Measurements from ENCODE around the gene MEX3A.
"Not testable (repeated sequence)": the region's sequence is repeated elsewhere in the genome, so short reads cannot be mapped to it uniquely, and the experiment has no call there.

Gene MEX3A, protein sequence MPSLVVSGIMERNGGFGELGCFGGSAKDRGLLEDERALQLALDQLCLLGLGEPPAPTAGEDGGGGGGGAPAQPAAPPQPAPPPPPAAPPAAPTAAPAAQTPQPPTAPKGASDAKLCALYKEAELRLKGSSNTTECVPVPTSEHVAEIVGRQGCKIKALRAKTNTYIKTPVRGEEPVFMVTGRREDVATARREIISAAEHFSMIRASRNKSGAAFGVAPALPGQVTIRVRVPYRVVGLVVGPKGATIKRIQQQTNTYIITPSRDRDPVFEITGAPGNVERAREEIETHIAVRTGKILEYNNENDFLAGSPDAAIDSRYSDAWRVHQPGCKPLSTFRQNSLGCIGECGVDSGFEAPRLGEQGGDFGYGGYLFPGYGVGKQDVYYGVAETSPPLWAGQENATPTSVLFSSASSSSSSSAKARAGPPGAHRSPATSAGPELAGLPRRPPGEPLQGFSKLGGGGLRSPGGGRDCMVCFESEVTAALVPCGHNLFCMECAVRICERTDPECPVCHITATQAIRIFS

DNA sequence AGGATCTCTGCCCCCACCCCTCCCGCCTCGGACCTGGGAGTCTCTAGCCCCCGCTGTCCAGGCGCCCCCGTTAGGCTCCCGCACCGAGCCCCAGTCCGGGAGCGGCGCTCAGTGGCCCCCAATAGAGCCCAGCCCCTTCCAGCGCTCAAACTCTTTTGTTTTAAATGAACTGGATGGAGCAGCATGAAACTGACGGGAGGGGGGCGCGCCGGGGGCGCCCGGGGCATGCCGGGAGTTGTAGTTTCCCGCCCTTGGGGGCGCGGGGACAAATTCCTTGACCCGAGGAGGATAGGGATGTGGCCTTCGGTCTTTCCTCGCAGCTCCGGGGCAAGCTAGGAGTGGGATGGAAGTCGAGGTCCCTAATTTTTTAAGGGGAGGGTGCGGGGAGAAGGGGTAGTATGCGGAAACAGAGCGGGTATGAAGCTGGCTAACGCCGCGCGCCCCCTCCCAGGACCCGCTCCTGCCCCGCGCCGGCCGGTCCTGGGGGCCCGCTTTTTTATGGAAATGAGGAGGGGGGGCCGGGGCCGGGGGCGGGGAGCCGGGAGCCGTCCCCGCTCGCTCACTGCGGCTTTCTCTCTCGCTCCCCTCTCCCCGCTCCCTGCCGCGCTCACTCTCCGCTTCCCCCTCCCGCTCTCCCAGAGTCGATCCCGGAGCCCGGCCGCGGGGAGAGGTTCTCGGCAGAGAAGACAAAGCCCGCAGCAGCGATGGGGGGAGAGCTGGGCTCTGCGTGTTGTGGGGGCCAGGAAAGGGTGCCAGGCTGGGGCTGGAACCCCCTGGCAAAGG is at the start of gene MEX3A:
TSS of gene MEX3A (minus strand) at position 157 of the 783 bp plus-strand sequence. CDS start 467 bp downstream, outside the sequence.
- peak; percentile 70 to 72 for DNase-seq

DNA sequence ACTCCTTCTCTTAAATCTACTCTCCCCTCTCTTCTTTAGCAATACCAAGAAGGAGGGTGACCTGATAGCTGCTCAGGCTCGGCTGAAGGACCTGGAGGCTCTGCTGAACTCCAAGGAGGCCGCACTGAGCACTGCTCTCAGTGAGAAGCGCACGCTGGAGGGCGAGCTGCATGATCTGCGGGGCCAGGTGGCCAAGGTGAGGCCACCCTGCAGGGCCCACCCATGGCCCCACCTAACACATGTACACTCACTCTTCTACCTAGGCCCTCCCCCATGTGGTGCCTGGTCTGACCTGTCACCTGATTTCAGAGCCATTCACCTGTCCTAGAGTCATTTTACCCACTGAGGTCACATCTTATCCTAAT is 48.3 kb upstream of the MEX3A start:
- DNase-seq, result no peak

GRCh38 chr1:156129687-156130577 is 47.7 kb upstream of the MEX3A start:
- DNase-seq, result peak; percentile 88 to 90

GRCh38 chr1:156128654-156129597 is 46.7 kb upstream of the MEX3A start:
- DNase-seq, result no peak

- no peak for DNase-seq
Observed at GRCh38 chr1:156128308-156128653, 46.0 kb upstream of the MEX3A start.

GRCh38 chr1:156126630-156127534 is 44.6 kb upstream of the MEX3A start:
- peak; percentile 82 to 84 for DNase-seq

DNA sequence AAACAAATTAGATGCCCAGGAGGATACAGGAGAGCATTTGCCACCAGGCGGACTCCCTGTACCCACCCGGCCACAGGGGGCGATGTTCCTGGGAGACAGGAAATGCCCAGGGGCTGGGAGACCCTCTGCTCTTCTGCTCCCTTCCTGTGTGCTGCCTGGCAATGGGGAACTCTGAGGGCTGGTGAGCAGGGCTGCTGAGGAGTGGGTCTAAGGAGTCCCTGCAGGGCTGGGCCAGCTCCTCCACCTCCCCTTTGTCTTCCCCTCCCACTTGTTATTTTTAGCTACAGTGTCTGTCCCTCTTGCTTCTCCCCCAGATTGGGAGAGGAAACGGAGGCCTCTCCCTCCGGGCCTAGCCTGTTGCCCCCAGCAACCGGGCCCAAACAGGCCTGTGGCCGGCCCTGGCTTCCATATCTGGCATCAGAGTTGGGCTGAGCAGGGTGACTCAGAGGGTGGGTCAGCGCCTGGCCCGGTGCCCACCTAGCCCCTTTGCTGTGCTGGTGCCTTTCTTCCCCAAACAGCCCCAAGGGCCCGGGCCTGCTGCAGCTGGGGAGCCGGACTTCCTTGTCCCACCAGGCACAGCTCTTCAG is 43.9 kb upstream of the MEX3A start:
- DNase-seq, result peak; percentile 55 to 57

DNA sequence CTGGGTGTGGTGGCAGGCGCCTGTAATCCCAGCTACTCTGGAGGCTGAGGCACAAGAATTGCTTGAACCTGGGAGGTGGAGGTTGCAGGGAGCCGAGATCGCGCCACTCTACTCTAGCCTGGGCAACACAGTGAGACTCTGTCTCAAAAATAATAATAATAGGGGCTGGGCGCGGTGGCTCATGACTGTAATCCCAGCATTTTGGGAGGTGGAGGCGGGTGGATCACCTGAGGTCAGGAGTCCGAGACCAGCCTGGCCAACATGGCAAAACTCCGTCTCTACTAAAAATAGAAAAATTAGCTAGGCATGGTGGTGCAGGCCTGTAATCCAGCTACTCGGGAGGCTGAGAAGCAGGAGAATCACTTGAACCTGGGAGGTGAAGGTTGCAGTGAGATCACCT is 43.3 kb upstream of the MEX3A start:
- not testable (repeated sequence) for DNase-seq

DNA sequence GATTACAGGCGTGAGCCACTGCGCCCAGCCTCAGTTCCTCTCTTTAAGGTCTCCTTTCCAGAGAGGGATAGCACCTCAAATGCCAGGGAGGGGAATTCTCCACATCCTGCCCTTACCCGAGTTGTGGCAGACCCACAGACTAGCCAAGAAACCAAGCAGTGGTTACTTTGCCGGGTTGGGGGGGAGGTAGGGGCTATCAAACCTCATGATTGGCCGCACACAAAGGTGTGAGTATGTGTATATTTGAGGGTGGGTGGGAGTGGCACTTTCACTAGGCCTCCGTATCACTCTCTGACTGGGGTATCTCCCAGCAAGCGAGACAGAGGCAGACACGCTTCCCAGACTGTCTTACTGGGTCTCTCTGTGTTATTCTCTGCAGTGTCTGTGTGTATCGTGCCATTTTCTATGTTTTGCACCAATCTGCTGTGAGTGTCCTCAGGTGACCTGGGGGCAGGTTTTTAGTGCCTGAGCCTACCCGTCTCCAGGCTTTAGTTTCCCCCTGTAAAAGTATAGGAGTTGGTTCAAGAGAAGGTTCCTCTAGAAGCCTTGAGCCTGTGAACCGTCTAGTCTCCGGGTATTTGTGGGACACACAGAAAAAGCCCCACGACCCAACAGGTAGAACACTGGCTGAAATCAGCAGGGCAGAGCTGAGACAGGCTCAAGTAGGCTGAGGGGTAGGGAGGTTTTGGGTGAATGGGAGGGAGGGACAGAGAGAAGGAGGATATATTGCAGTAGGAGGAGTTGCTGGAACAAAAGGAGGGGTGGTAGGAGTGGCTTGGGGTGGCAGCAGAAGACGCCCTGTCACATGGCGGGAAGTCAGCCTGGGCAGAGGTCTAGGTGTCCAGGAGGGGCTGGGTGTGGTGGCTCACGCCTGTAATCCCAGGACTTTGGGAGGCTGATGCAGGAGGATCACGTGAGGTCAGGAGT is 42.6 kb upstream of the MEX3A start:
- no peak for DNase-seq

DNA sequence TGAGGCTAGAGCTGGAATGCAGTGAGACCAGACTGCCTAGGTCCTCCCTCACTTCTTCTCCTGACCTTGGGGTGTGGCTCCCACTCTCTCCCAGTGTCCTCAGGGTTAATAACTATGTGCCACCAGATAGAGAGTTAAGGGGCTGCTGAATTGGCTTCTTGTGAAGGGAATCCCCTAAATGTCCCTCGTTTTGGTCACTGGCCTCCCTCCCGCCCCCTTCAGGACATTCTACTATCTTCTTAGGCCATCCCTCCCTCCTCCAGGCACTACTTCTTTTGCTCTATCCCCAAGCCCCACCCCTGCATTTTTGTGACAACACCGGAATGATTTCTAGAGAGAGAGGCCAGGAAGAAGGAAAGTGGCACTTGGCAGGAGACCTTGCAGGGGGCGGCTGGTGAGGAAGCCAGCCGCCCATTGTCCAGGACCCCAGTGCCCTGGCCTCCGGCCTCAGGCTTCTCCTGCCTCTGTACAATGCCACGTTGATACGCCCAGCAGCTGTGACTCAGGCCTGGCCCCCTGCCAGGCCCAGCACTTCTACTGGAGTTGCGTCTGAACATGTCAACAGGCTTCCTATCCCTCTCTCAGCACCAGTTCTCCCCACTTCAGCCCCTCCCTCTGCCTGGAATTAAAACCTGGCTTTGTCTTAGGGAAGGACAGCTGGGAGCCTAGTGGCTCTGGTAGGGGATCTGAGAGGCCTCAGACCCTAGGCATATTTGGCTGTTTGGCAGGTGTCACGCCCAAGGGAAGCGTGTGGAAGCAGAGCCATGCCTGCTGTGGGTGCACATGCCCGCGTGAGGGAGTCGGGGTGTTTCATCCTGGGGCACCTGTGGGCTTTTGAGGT is 41.3 kb upstream of the MEX3A start:
- DNase-seq, result peak; percentile 69 to 72

- DNase-seq, result no peak
Observed at GRCh38 chr1:156122519-156123355, 40.5 kb upstream of the MEX3A start.

DNA sequence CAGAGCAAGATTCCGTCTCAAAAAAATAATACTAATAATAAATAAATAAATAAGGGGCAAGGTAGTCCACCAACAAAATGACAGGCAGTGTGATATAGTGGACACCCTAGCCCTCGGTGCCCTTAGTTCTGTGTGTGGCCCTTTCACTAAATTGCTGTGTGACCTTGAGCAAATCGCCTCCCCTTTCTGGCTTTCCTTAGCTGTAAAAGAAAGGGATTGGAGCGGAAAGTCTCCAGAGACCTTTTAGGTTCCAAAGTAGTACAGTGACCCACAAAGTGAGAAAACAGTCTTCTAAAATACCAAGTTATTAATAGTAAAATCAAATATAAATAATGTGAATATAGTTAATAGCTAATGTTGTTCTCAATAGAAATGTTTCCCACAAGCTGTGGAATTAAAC is 39.8 kb upstream of the MEX3A start:
- no peak for DNase-seq

DNA sequence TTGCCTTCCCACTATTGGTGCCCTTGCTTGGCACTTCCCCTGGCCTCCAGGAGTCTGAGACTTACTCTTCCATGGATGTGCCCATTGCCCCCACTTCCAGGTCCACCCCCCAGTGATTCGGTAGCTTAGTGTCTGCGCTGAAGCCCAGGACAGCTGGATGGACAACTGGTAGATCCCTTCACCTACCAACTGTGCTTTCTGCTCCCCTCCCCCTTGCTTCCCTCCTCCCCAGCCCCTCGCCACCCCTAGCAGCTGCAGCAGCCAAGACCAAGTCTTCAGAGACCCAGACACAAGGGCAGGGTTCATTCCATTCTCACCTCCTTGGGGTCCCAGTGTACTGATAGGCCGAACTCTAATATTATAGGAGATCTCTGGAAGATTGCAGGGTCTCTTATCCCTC is 39.2 kb upstream of the MEX3A start:
- no peak for DNase-seq

- DNase-seq, result not testable (repeated sequence)
Observed at GRCh38 chr1:156121005-156121404, 38.7 kb upstream of the MEX3A start.

DNA sequence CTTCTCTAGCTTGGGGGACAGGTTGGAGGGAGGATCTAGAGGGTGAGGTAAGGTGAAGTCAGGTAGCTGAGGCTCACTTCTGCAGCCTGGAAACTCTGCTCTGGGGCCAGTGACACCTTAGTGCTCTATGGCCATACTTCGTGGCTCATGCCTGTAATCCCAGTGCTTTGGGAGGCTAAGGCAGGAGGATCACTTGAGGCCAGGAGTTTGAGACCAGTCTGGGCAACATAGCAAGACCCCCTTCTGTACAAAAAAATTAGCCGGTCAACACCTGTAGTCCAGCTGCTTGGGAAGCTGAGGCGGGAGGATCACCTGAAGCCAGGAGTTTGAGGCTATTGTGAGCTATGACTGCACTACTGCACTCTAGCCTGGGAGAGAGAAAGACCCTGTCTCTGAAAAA is 38.1 kb upstream of the MEX3A start:
- DNase-seq, result no peak

DNA sequence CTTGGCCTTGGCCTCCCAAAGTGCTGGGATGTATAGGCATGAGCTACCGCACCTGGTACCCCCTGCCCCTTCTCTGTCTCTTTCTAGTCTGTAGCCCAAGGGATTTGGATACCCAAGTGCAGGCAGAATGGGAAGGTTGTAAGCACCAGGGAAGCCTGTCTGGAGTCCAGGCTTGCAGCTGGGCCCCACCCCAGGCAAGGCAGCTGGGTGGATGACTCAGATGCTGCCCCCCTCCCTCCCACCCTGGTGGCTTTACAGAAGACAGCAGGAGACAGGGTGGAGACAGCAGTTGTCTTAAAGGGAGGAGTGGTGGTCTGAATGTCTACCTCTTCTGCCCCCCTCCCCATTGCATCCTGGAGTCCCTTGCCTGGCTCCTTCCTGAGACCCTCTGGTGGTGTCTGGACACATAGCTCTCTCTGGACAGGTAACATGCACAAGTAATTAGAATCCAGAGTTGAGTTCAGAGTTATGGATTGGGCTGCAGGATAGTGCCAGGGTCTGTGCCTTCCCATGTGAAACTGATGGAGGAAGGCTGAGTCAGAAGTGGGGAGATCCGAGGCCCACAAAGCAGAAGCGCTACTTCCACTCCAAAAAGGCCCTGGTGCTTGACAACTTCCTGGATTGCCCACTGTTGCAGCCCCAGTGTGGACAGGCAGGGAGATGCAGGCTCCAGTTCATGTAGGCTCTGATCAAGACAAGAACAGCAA is 37.4 kb upstream of the MEX3A start:
- no peak for DNase-seq

Data from stimulated activated CD4-positive, alpha-beta T cell treated with anti-CD3 and anti-CD28 coated beads, Interleukin-2, amount 100 ng/mL, for 24 hours (primary cell).